HepG2 (cell line): ENCODE results near the gene CSTF1. TPM values are rescaled to one million over a fixed set of nuclear protein-coding genes. Genes with fewer than 3 reads are reported as not detected.
A peak's percentile ranks its signal among the peaks of the same experiment; 100 is the strongest.

Source experiments
- CCAR2 ChIP-seq: fragments of 200-400 bp; formaldehyde crosslinking; optimal IDR thresholded peaks from 2 replicates; pipeline ENCODE3; 2018; ENCODE audit warnings: low read depth, mild to moderate bottlenecking, low read length, moderate library complexity
- DMAP1 ChIP-seq: IDR thresholded peaks from 2 replicates; pipeline ENCODE4 v1.6.1; 2016
- MTA1 ChIP-seq: sonication (generic); formaldehyde crosslinking; IDR thresholded peaks from 2 replicates; pipeline ENCODE4 v1.4.0; 2020; ENCODE audit warnings: missing genetic modification reagents, mild to moderate bottlenecking, borderline replicate concordance
- RAD21 ChIP-seq: fragments of 450-650 bp; formaldehyde crosslinking; IDR thresholded peaks from 2 replicates; pipeline ENCODE4 v1.5.0; 2020; ENCODE audit warnings: mild to moderate bottlenecking
- ZNF570 ChIP-seq: sonication (generic); formaldehyde crosslinking; IDR thresholded peaks from 2 replicates; pipeline ENCODE4 v1.4.0; 2020; ENCODE audit warnings: mild to moderate bottlenecking, missing genetic modification reagents, borderline replicate concordance
- ZNF749 ChIP-seq: sonication (generic); formaldehyde crosslinking; IDR thresholded peaks from 2 replicates; pipeline ENCODE4 v1.8.0; 2022; ENCODE audit warnings: mild to moderate bottlenecking, missing genetic modification reagents, moderate library complexity, borderline replicate concordance
- polyA plus RNA-seq, 8 experiments: library from polyadenylated mRNA; depleted of rRNA in 3 of 8; stranded (reverse) in 7 of 8; unstranded in 1 of 8; fragments of >200 nt; fragmentation: Illumina TruSeq in 4 of 8; extraction: Trizol in 4 of 8; gene quantifications; 2 replicates each; pipeline versions ENCODE4 v1.2.1 to v1.2.3, GENCODE V29; 2011 to 2016; ENCODE audit warnings: low read depth in 4 of 8, missing spikeins in 1 of 8, mixed read lengths in 1 of 8; ENCODE audit not compliant: insufficient read depth in 1 of 8
- total RNA-seq, 5 experiments: library from RNA; depleted of rRNA; stranded (reverse); fragments of >200 nt; fragmentation: Illumina TruSeq; extraction: Trizol; gene quantifications; 2 replicates each; pipeline ENCODE4 v1.2.3, GENCODE V29; 2016; ENCODE audit warnings: low read depth in 1 of 5
- TF ChIP-seq, protein P1 (sequence below): sonication (generic); formaldehyde crosslinking; IDR thresholded peaks from 2 replicates; pipeline ENCODE4 v1.4.0; 2020; ENCODE audit warnings: missing genetic modification reagents, borderline replicate concordance
- TF ChIP-seq, protein P2 (sequence below): sonication (generic); formaldehyde crosslinking; IDR thresholded peaks from 2 replicates; pipeline ENCODE4 v1.4.0; 2020; ENCODE audit warnings: missing genetic modification reagents; ENCODE audit errors: not compliant biosample characterization
- TF ChIP-seq, protein P3 (sequence below), 2 experiments: fragments of 450-650 bp in 1 of 2; sonication (generic) in 1 of 2; formaldehyde crosslinking in 1 of 2; IDR thresholded peaks; 2 replicates each; pipeline versions ENCODE4 v1.6.1 to v1.8.0; 2016 to 2022; ENCODE audit warnings: antibody characterized with exemption in 1 of 2, mild to moderate bottlenecking in 1 of 2, missing genetic modification reagents in 1 of 2
- TF ChIP-seq, protein P4 (sequence below): sonication (generic); formaldehyde crosslinking; IDR thresholded peaks from 2 replicates; pipeline ENCODE4 v1.5.0; 2020; ENCODE audit warnings: missing genetic modification reagents

The CSTF1 gene
- total and polyA plus RNA-seq, 2 of the 13 experiments (the other 11 are each of a cell fraction or from before 2014, with no cell fraction given), result 70.9 to 100 TPM

DNA sequence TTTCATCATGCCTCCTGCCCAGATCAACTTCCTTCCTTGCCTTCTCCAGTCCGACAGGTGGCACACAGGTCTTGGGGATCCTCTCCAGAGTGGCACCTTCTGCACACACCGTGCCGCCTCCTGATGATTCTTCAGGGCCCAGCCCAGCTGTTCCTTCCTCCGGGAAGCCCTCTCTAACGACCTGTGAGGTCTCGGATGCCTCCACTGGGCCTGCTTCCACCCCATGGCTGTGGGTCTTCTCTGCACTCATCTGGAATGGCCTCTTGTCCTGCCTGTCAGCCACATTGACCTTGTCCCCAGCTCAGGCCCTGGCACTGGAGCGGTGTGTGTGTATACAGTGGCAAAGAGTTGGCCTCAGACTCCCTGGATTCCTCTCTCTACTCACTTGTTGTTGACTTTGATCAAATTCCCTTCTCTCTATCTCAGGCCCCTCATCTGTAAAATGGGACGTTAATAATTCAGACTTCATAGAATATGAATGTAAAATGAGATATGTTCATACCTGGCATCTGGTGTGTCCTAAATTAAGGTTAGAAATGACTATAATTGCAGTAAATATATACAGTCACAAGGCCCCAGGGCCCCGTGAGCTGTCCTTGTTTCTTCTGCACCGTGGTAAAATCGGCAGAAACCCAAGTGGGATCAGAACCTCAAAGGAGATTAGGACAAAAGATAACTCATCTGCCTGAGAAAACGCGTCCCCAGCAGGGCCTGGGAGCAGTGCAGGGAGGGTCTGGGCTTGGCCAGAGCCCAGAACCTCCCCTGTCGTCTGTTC is 32.1 kb upstream of the CSTF1 start (continued):
- TF ChIP-seq, protein P1, sequence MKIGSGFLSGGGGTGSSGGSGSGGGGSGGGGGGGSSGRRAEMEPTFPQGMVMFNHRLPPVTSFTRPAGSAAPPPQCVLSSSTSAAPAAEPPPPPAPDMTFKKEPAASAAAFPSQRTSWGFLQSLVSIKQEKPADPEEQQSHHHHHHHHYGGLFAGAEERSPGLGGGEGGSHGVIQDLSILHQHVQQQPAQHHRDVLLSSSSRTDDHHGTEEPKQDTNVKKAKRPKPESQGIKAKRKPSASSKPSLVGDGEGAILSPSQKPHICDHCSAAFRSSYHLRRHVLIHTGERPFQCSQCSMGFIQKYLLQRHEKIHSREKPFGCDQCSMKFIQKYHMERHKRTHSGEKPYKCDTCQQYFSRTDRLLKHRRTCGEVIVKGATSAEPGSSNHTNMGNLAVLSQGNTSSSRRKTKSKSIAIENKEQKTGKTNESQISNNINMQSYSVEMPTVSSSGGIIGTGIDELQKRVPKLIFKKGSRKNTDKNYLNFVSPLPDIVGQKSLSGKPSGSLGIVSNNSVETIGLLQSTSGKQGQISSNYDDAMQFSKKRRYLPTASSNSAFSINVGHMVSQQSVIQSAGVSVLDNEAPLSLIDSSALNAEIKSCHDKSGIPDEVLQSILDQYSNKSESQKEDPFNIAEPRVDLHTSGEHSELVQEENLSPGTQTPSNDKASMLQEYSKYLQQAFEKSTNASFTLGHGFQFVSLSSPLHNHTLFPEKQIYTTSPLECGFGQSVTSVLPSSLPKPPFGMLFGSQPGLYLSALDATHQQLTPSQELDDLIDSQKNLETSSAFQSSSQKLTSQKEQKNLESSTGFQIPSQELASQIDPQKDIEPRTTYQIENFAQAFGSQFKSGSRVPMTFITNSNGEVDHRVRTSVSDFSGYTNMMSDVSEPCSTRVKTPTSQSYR, result no peak
- TF ChIP-seq, protein P2, sequence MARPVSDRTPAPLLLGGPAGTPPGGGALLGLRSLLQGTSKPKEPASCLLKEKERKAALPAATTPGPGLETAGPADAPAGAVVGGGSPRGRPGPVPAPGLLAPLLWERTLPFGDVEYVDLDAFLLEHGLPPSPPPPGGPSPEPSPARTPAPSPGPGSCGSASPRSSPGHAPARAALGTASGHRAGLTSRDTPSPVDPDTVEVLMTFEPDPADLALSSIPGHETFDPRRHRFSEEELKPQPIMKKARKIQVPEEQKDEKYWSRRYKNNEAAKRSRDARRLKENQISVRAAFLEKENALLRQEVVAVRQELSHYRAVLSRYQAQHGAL, result no peak
- no peak; the same call in none of the 2 replicates for TF ChIP-seq DMAP1 (CRISPR knock-in tag)
- TF ChIP-seq, protein P3, sequence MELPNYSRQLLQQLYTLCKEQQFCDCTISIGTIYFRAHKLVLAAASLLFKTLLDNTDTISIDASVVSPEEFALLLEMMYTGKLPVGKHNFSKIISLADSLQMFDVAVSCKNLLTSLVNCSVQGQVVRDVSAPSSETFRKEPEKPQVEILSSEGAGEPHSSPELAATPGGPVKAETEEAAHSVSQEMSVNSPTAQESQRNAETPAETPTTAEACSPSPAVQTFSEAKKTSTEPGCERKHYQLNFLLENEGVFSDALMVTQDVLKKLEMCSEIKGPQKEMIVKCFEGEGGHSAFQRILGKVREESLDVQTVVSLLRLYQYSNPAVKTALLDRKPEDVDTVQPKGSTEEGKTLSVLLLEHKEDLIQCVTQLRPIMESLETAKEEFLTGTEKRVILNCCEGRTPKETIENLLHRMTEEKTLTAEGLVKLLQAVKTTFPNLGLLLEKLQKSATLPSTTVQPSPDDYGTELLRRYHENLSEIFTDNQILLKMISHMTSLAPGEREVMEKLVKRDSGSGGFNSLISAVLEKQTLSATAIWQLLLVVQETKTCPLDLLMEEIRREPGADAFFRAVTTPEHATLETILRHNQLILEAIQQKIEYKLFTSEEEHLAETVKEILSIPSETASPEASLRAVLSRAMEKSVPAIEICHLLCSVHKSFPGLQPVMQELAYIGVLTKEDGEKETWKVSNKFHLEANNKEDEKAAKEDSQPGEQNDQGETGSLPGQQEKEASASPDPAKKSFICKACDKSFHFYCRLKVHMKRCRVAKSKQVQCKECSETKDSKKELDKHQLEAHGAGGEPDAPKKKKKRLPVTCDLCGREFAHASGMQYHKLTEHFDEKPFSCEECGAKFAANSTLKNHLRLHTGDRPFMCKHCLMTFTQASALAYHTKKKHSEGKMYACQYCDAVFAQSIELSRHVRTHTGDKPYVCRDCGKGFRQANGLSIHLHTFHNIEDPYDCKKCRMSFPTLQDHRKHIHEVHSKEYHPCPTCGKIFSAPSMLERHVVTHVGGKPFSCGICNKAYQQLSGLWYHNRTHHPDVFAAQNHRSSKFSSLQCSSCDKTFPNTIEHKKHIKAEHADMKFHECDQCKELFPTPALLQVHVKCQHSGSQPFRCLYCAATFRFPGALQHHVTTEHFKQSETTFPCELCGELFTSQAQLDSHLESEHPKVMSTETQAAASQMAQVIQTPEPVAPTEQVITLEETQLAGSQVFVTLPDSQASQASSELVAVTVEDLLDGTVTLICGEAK (IDR thresholded peaks at IDR 0.05), result no peak
- TF ChIP-seq, protein P3 (CRISPR knock-in tag; IDR thresholded peaks at IDR 0.05), result peak; percentile 76; the same call in 1 of the 2 replicates
- no peak for TF ChIP-seq ZNF570
- no peak for TF ChIP-seq ZNF749 (CRISPR knock-in tag)
- TF ChIP-seq CCAR2, result no peak
- TF ChIP-seq, protein P4, sequence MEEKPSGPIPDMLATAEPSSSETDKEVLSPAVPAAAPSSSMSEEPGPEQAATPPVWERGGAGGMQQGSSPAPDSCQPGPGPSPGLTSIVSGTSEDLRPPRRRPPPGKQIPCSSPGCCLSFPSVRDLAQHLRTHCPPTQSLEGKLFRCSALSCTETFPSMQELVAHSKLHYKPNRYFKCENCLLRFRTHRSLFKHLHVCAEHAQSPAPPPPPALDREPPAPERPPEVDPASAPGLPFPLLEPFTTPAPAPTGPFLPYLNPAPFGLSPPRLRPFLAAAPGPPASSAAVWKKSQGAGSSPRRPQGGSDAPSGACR (CRISPR knock-in tag), result peak; percentile 72; the same call in 1 of the 2 replicates
- TF ChIP-seq RAD21 (CRISPR knock-in tag), result no peak
- peak; percentile 77; the same call in 1 of the 2 replicates for TF ChIP-seq MTA1 (CRISPR knock-in tag)
